BLaER1 treated with 17β-estradiol and CSF1 and Interleukin-3, amounts not matched to agents 10 nM and 100 nM (cell line): ENCODE results near the gene IGFN1.
A peak's percentile ranks its signal among the peaks of the same experiment; 100 is the strongest.

Source experiments
- H3K27ac ChIP-seq, 11 experiments: shearing (Covaris generic); formaldehyde crosslinking; 2 replicates each; pipeline ENCODE4 v1.8.1; 2022
- H3K27me3 ChIP-seq, 11 experiments: shearing (Covaris generic); formaldehyde crosslinking; 2 replicates each; pipeline ENCODE4 v1.8.1; 2022
- H3K36me3 ChIP-seq, 11 experiments: shearing (Covaris generic); formaldehyde crosslinking; 2 replicates each; pipeline ENCODE4 v1.8.1; 2022
- H3K4me1 ChIP-seq, 10 experiments: shearing (Covaris generic); formaldehyde crosslinking; 2 replicates each; pipeline ENCODE4 v1.8.1; 2022
- H3K4me2 ChIP-seq, 11 experiments: shearing (Covaris generic); formaldehyde crosslinking; 2 replicates each; pipeline ENCODE4 v1.8.1; 2022
- H3K4me3 ChIP-seq, 10 experiments: shearing (Covaris generic); formaldehyde crosslinking; 2 replicates each; pipeline ENCODE4 v1.8.1; 2022
- H3K9ac ChIP-seq, 11 experiments: shearing (Covaris generic); formaldehyde crosslinking; 2 replicates each; pipeline ENCODE4 v1.8.1; 2022
- H3K9me3 ChIP-seq, 11 experiments: shearing (Covaris generic); formaldehyde crosslinking; replicated peaks in 1 of 11; 2 replicates each; pipeline ENCODE4 v1.8.1; 2022
- H4K20me1 ChIP-seq, 11 experiments: shearing (Covaris generic); formaldehyde crosslinking; 2 replicates each; pipeline ENCODE4 v1.8.1; 2022
- Cebpa-rat ChIP-seq, 11 experiments: shearing (Covaris generic); IDR thresholded peaks; 2 replicates each; pipeline ENCODE4 v1.8.1; 2022

Gene IGFN1

GRCh38 chr1:201170533-201171062 is 20.0 kb upstream of the IGFN1 start:
- Histone ChIP-seq H3K4me2 (peak overlapping the region; percentile 78 to 93 (median 85)), H3K4me3 (peak overlapping the region; percentile 48 to 70 (median 58)), H3K9me3 (peaks cover 0 to 13% (median 6%) of the 10 kb centered on the region in 11 experiments; a peak in 10 of 22 replicates), H3K9ac (peak overlapping the region in 10 of 11 experiments; percentile 42 to 68 (median 52); a peak in 16 of 22 replicates), H3K27ac (no peak overlapping the region), H4K20me1 (no peaks in the 10 kb centered on the region), H3K27me3 (peaks cover 32 to 45% (median 41%) of the 10 kb centered on the region in 11 experiments), H3K4me1 (peaks cover 0 to 11% (median 8%) of the 10 kb centered on the region in 10 experiments; a peak in 8 of 20 replicates), H3K36me3 (no peaks in the 10 kb centered on the region)
- no peak for TF ChIP-seq Cebpa-rat (IDR thresholded peaks at IDR 0.05)

- Histone ChIP-seq H3K4me3 (peak overlapping the region; percentile 48 to 70 (median 58)), H3K4me2 (peak overlapping the region; percentile 78 to 93 (median 85)), H4K20me1 (no peaks in the 10 kb centered on the region), H3K4me1 (peaks cover 0 to 11% (median 8%) of the 10 kb centered on the region in 10 experiments; a peak in 8 of 20 replicates), H3K9ac (peak overlapping the region in 10 of 11 experiments; percentile 42 to 68 (median 52); a peak in 17 of 22 replicates), H3K27me3 (peaks cover 32 to 45% (median 41%) of the 10 kb centered on the region in 11 experiments), H3K27ac (no peak overlapping the region), H3K9me3 (peaks cover 0 to 13% (median 6%) of the 10 kb centered on the region in 11 experiments; a peak in 10 of 22 replicates), H3K36me3 (no peaks in the 10 kb centered on the region)
- TF ChIP-seq Cebpa-rat (IDR thresholded peaks at IDR 0.05): no peak
These were observed 19.3 kb upstream of the IGFN1 start for GRCh38 chr1:201171063-201172036.

- TF ChIP-seq Cebpa-rat (IDR thresholded peaks at IDR 0.05): no peak
- Histone ChIP-seq H3K4me2 (no peak overlapping the region), H4K20me1 (no peaks in the 10 kb centered on the region), H3K4me1 (peaks cover 0 to 11% (median 8%) of the 10 kb centered on the region in 10 experiments; a peak in 8 of 20 replicates), H3K27me3 (peaks cover 32 to 45% (median 41%) of the 10 kb centered on the region in 11 experiments), H3K27ac (no peak overlapping the region), H3K4me3 (no peak overlapping the region), H3K36me3 (no peaks in the 10 kb centered on the region), H3K9me3 (peaks cover 0 to 13% (median 6%) of the 10 kb centered on the region in 11 experiments; a peak in 10 of 22 replicates), H3K9ac (no peak overlapping the region)
These were observed 18.3 kb upstream of the IGFN1 start for GRCh38 chr1:201172326-201172725.

- Histone ChIP-seq H3K27me3 (peaks cover 32 to 45% (median 41%) of the 10 kb centered on the region in 11 experiments), H3K9ac (no peak overlapping the region), H3K4me1 (peaks cover 0 to 11% (median 8%) of the 10 kb centered on the region in 10 experiments; a peak in 8 of 20 replicates)
These were observed 17.5 kb upstream of the IGFN1 start for GRCh38 chr1:201172999-201173610.

GRCh38 chr1:201173736-201174135 is 16.9 kb upstream of the IGFN1 start:
- no peak for TF ChIP-seq Cebpa-rat (IDR thresholded peaks at IDR 0.05)
- Histone ChIP-seq H3K27me3 (peaks cover 32 to 45% (median 41%) of the 10 kb centered on the region in 11 experiments), H3K4me2 (no peak overlapping the region), H3K4me3 (no peak overlapping the region), H3K27ac (no peak overlapping the region), H4K20me1 (no peaks in the 10 kb centered on the region), H3K4me1 (peaks cover 0 to 11% (median 8%) of the 10 kb centered on the region in 10 experiments; a peak in 8 of 20 replicates), H3K36me3 (no peaks in the 10 kb centered on the region), H3K9ac (no peak overlapping the region), H3K9me3 (peaks cover 0 to 18% (median 6%) of the 10 kb centered on the region in 11 experiments; a peak in 13 of 22 replicates)

More at GRCh38 chr1:201172999-201173610, 17.5 kb upstream of the IGFN1 start:
- H3K4me2 ChIP-seq: no peak overlapping the region
- H3K9me3 ChIP-seq: peaks cover 0 to 13% (median 6%) of the 10 kb centered on the region in 11 experiments; a peak in 10 of 22 replicates
- no peak overlapping the region for H3K27ac ChIP-seq
- TF ChIP-seq Cebpa-rat (IDR thresholded peaks at IDR 0.05): no peak
- H3K4me3 ChIP-seq: no peak overlapping the region
- H3K36me3 ChIP-seq: no peaks in the 10 kb centered on the region
- no peaks in the 10 kb centered on the region for H4K20me1 ChIP-seq

- Histone ChIP-seq H4K20me1 (no peaks in the 10 kb centered on the region), H3K27ac (no peak overlapping the region), H3K4me1 (peaks cover 1 to 15% (median 8%) of the 10 kb centered on the region in 10 experiments; a peak in 11 of 20 replicates), H3K4me2 (no peak overlapping the region), H3K36me3 (no peaks in the 10 kb centered on the region), H3K9me3 (peaks cover 0 to 23% (median 8%) of the 10 kb centered on the region in 11 experiments; a peak in 13 of 22 replicates), H3K4me3 (no peak overlapping the region), H3K9ac (no peak overlapping the region), H3K27me3 (peaks cover 16 to 22% (median 21%) of the 10 kb centered on the region in 11 experiments)
- TF ChIP-seq Cebpa-rat (IDR thresholded peaks at IDR 0.05): no peak
These were observed 14.7 kb upstream of the IGFN1 start for GRCh38 chr1:201175820-201176500.

GRCh38 chr1:201176940-201177339 is 13.7 kb upstream of the IGFN1 start:
- Histone ChIP-seq H4K20me1 (no peaks in the 10 kb centered on the region), H3K27ac (no peak overlapping the region), H3K27me3 (peaks cover 6 to 13% (median 11%) of the 10 kb centered on the region in 11 experiments), H3K4me2 (no peak overlapping the region), H3K9ac (no peak overlapping the region), H3K4me1 (peaks cover 0 to 13% (median 7%) of the 10 kb centered on the region in 10 experiments; a peak in 6 of 20 replicates), H3K4me3 (no peak overlapping the region), H3K36me3 (no peaks in the 10 kb centered on the region), H3K9me3 (peaks cover 0 to 23% (median 8%) of the 10 kb centered on the region in 11 experiments; a peak in 13 of 22 replicates)
- TF ChIP-seq Cebpa-rat (IDR thresholded peaks at IDR 0.05): no peak

- Histone ChIP-seq H3K4me1 (peaks cover 0 to 13% (median 7%) of the 10 kb centered on the region in 10 experiments; a peak in 6 of 20 replicates), H3K36me3 (no peaks in the 10 kb centered on the region), H3K9ac (no peak overlapping the region), H3K4me2 (no peak overlapping the region), H4K20me1 (no peaks in the 10 kb centered on the region), H3K9me3 (peaks cover 0 to 10% (median 0%) of the 10 kb centered on the region in 11 experiments; a peak in 8 of 22 replicates), H3K4me3 (no peak overlapping the region), H3K27ac (no peak overlapping the region), H3K27me3 (no peaks in the 10 kb centered on the region)
- no peak for TF ChIP-seq Cebpa-rat (IDR thresholded peaks at IDR 0.05)
These were observed 11.9 kb upstream of the IGFN1 start for GRCh38 chr1:201178718-201179117.
